RPMI7951 (cell line): ENCODE data around the gene FGF11. TPM values are rescaled to one million over a fixed set of nuclear protein-coding genes. Genes with fewer than 3 reads are reported as not detected.
"Not testable (repeated sequence)": the region's sequence is repeated elsewhere in the genome, so short reads cannot be mapped to it uniquely, and the experiment has no call there.

ENCODE experiments used
- DNase-seq: peaks from one replicate; pipeline ENCODE4 v3.0.0-alpha.2; 2012; ENCODE audit warnings: low read depth
- total RNA-seq: library from RNA; depleted of rRNA; stranded (reverse); fragments of >200 nt; shearing (Covaris generic); gene quantifications from 2 replicates; pipeline ENCODE4 v1.2.3, GENCODE V29; 2014; rRNA removed

Gene FGF11
- total RNA-seq, 1 experiment from 2014 or later: 4.1 TPM

GRCh38 chr17:7478276-7479212 lies 39.2 kb downstream of the FGF11 start:
- peak; percentile 40 for DNase-seq

GRCh38 chr17:7479213-7480088 lies 40.1 kb downstream of the FGF11 start, which contains the start of gene ZBTB4:
Gene ZBTB4 (minus strand): TSS chr17:7479631. CDS start chr17:7466801, 12,830 bp downstream.
- DNase-seq: peak; percentile 51

- no peak for DNase-seq
These were observed 40.7 kb downstream of the FGF11 start for GRCh38 chr17:7480089-7480384.

GRCh38 chr17:7481275-7481674 lies 42.0 kb downstream of the FGF11 start, which contains the start of gene SLC35G6:
Gene SLC35G6 (plus strand): TSS chr17:7481446. CDS start chr17:7481517, 71 bp downstream.
- DNase-seq: not testable (repeated sequence)

GRCh38 chr17:7481842-7482741 lies 42.8 kb downstream of the FGF11 start:
- DNase-seq: not testable (repeated sequence)

- DNase-seq: not testable (repeated sequence)
These were observed 43.4 kb downstream of the FGF11 start for GRCh38 chr17:7482742-7483088.

- DNase-seq: peak; percentile 92
These were observed 44.1 kb downstream of the FGF11 start for GRCh38 chr17:7483255-7484066.

GRCh38 chr17:7484067-7484918 lies 45.0 kb downstream of the FGF11 start, which contains the start of gene POLR2A:
Gene POLR2A (plus strand): TSS chr17:7484366.
- peak; percentile 96 for DNase-seq

- no peak for DNase-seq
These were observed 45.6 kb downstream of the FGF11 start for GRCh38 chr17:7484919-7485377.

GRCh38 chr17:7486181-7486580 lies 46.9 kb downstream of the FGF11 start:
- DNase-seq: peak; percentile 59

GRCh38 chr17:7490144-7490543 lies 50.8 kb downstream of the FGF11 start:
- DNase-seq: no peak

- DNase-seq: no peak
These were observed 52.3 kb downstream of the FGF11 start for GRCh38 chr17:7491583-7491982.

GRCh38 chr17:7493941-7494340 lies 54.6 kb downstream of the FGF11 start:
- no peak for DNase-seq

Other genes with a start within 250 kb of the FGF11 start
- gene DLG4, start 219.7 kb upstream of the FGF11 start, total RNA-seq: 6.5 and 6.6 TPM in 2 replicates
- gene ACADVL, start 219.6 kb upstream of the FGF11 start, total RNA-seq: 287 and 295 TPM in 2 replicates
- gene DVL2, start 205.0 kb upstream of the FGF11 start, total RNA-seq: 24.6 and 25.0 TPM in 2 replicates
- gene PHF23, start 200.1 kb upstream of the FGF11 start, total RNA-seq: 24.7 and 40.3 TPM in 2 replicates
- 451 and 468 TPM in 2 replicates for gene GABARAP, start 197.1 kb upstream of the FGF11 start, total RNA-seq
- 37.4 and 38.0 TPM in 2 replicates for gene CTDNEP1, start 187.8 kb upstream of the FGF11 start, total RNA-seq
- 23.7 and 28.2 TPM in 2 replicates for gene ELP5, start 187.3 kb upstream of the FGF11 start, total RNA-seq
- gene CLDN7, start 177.0 kb upstream of the FGF11 start, total RNA-seq: 0.48 and 2.0 TPM in 2 replicates
- 0.20 TPM in 1 of 2 replicates, not detected in the other for gene SLC2A4, start 157.8 kb upstream of the FGF11 start, total RNA-seq
- gene YBX2, start 144.9 kb upstream of the FGF11 start, total RNA-seq: 0.49 and 0.60 TPM in 2 replicates
- 414 and 526 TPM in 2 replicates for gene EIF5A, start 131.9 kb upstream of the FGF11 start, total RNA-seq
- gene GPS2, start 124.2 kb upstream of the FGF11 start, total RNA-seq: 92.7 and 97.9 TPM in 2 replicates
- 3.5 and 4.8 TPM in 2 replicates for gene NEURL4, start 110.2 kb upstream of the FGF11 start, total RNA-seq
- gene ACAP1, start 103.0 kb upstream of the FGF11 start, total RNA-seq: 0.12 and 0.20 TPM in 2 replicates
- gene KCTD11, start 87.3 kb upstream of the FGF11 start, total RNA-seq: 3.4 and 5.1 TPM in 2 replicates
- not detected in 2 replicates for gene TMEM95, start 84.4 kb upstream of the FGF11 start, total RNA-seq
- gene TNK1, start 58.4 kb upstream of the FGF11 start, total RNA-seq: 0.60 and 0.78 TPM in 2 replicates
- gene PLSCR3, start 45.0 kb upstream of the FGF11 start, total RNA-seq: 20.8 and 23.2 TPM in 2 replicates
- gene TMEM256, start 35.4 kb upstream of the FGF11 start, total RNA-seq: 177 and 229 TPM in 2 replicates
- 3.7 and 4.2 TPM in 2 replicates for gene NLGN2, start 31.7 kb upstream of the FGF11 start, total RNA-seq
- 0.10 TPM in 1 of 2 replicates, not detected in the other for gene SPEM1, start 19.2 kb upstream of the FGF11 start, total RNA-seq
- gene SPEM2, start 13.9 kb upstream of the FGF11 start, total RNA-seq: not detected in 2 replicates
- not detected in 2 replicates for gene SPEM3, start 10.7 kb upstream of the FGF11 start, total RNA-seq
- 2.9 and 5.5 TPM in 2 replicates for gene TMEM102, start 4.1 kb upstream of the FGF11 start, total RNA-seq
- 10.4 and 11.9 TPM in 2 replicates for gene CHRNB1, start 5.5 kb downstream of the FGF11 start, total RNA-seq
- gene ZBTB4, start 40.1 kb downstream of the FGF11 start, total RNA-seq: 14.3 and 14.8 TPM in 2 replicates
- gene SLC35G6, start 41.9 kb downstream of the FGF11 start, total RNA-seq: not detected in 2 replicates
- gene POLR2A, start 44.9 kb downstream of the FGF11 start, total RNA-seq: 15.4 and 22.3 TPM in 2 replicates
- 8.8 and 9.2 TPM in 2 replicates for gene TNFSF12, start 109.5 kb downstream of the FGF11 start, total RNA-seq
- gene TNFSF13, start 119.2 kb downstream of the FGF11 start, total RNA-seq: 0.10 and 0.60 TPM in 2 replicates
- gene SENP3, start 122.4 kb downstream of the FGF11 start, total RNA-seq: 53.5 and 59.0 TPM in 2 replicates
- gene CD68, start 140.1 kb downstream of the FGF11 start, total RNA-seq: 35.3 and 44.1 TPM in 2 replicates
- 166 and 211 TPM in 2 replicates for gene MPDU1, start 144.3 kb downstream of the FGF11 start, total RNA-seq
- not detected in 2 replicates for gene SOX15, start 150.6 kb downstream of the FGF11 start, total RNA-seq
- gene FXR2, start 175.4 kb downstream of the FGF11 start, total RNA-seq: 20.3 and 25.2 TPM in 2 replicates
- 17.4 and 31.2 TPM in 2 replicates for gene SAT2, start 188.3 kb downstream of the FGF11 start, total RNA-seq
- gene SHBG, start 190.6 kb downstream of the FGF11 start, total RNA-seq: not detected in 2 replicates
- gene ATP1B2, start 211.4 kb downstream of the FGF11 start, total RNA-seq: not detected in 2 replicates
- gene TP53, start 248.0 kb downstream of the FGF11 start, total RNA-seq: 2.5 and 4.1 TPM in 2 replicates
- gene WRAP53, start 249.0 kb downstream of the FGF11 start, total RNA-seq: 22.5 and 25.7 TPM in 2 replicates